COLO829 (cell line): ENCODE results near the gene UBE2O.
"Not testable (repeated sequence)": the region's sequence is repeated elsewhere in the genome, so short reads cannot be mapped to it uniquely, and the experiment has no call there.

Source experiments
- DNase-seq: peaks from one replicate; pipeline ENCODE4 v3.0.0; 2012; ENCODE audit warnings: low spot score

The UBE2O gene

GRCh38 chr17:76370261-76370993 lies 82.5 kb downstream of the UBE2O start:
- no peak for DNase-seq

GRCh38 chr17:76369804-76370203 lies 83.1 kb downstream of the UBE2O start:
- no peak for DNase-seq

GRCh38 chr17:76369379-76369778 lies 83.6 kb downstream of the UBE2O start:
- no peak for DNase-seq

- no peak for DNase-seq
These were observed 84.4 kb downstream of the UBE2O start for GRCh38 chr17:76368545-76368944.

- no peak for DNase-seq
These were observed 85.3 kb downstream of the UBE2O start for GRCh38 chr17:76367642-76368041.

- no peak for DNase-seq
These were observed 86.7 kb downstream of the UBE2O start for GRCh38 chr17:76366247-76366646.

GRCh38 chr17:76365256-76365903 lies 87.6 kb downstream of the UBE2O start:
- no peak for DNase-seq

- no peak for DNase-seq
These were observed 89.7 kb downstream of the UBE2O start for GRCh38 chr17:76363107-76363842.

GRCh38 chr17:76360461-76360860 lies 92.5 kb downstream of the UBE2O start:
- DNase-seq = no peak

GRCh38 chr17:76359776-76360175 lies 93.2 kb downstream of the UBE2O start:
- DNase-seq = not testable (repeated sequence)

- no peak for DNase-seq
These were observed 93.6 kb downstream of the UBE2O start for GRCh38 chr17:76359375-76359774.

GRCh38 chr17:76357597-76358158 lies 95.3 kb downstream of the UBE2O start:
- no peak for DNase-seq

- DNase-seq = no peak
These were observed 96.0 kb downstream of the UBE2O start for GRCh38 chr17:76356803-76357456.

- DNase-seq = no peak
These were observed 98.1 kb downstream of the UBE2O start for GRCh38 chr17:76354747-76355310.

- no peak for DNase-seq
These were observed 98.6 kb downstream of the UBE2O start for GRCh38 chr17:76354317-76354729.

GRCh38 chr17:76353599-76354316 lies 99.2 kb downstream of the UBE2O start, which contains the start of gene PRPSAP1:
Gene PRPSAP1, minus strand, starts transcription at chr17:76353916. Its CDS starts 213 bp downstream, at chr17:76353703.
- peak; percentile 92 for DNase-seq

GRCh38 chr17:76353004-76353598 lies 99.9 kb downstream of the UBE2O start:
- DNase-seq = no peak

GRCh38 chr17:76351526-76352071 lies 101.4 kb downstream of the UBE2O start:
- DNase-seq = no peak

GRCh38 chr17:76350463-76350862 lies 102.5 kb downstream of the UBE2O start:
- DNase-seq = no peak

- DNase-seq = not testable (repeated sequence)
These were observed 106.0 kb downstream of the UBE2O start for GRCh38 chr17:76346936-76347335.
